AG09319 (cell line): ENCODE data around the gene CNTNAP5.

ENCODE experiments used
- DNase-seq: peaks from one replicate; pipeline ENCODE4 v3.0.0-alpha.2; 2010; ENCODE audit warnings: low read depth; ENCODE audit errors: extremely low read depth
- TF ChIP-seq, protein P1 (sequence below): IDR thresholded peaks from 2 replicates; pipeline ENCODE4 v1.5.1; 2011; ENCODE audit warnings: low read depth, mild to moderate bottlenecking, inconsistent platforms, low read length, moderate library complexity

CNTNAP5 gene

DNA sequence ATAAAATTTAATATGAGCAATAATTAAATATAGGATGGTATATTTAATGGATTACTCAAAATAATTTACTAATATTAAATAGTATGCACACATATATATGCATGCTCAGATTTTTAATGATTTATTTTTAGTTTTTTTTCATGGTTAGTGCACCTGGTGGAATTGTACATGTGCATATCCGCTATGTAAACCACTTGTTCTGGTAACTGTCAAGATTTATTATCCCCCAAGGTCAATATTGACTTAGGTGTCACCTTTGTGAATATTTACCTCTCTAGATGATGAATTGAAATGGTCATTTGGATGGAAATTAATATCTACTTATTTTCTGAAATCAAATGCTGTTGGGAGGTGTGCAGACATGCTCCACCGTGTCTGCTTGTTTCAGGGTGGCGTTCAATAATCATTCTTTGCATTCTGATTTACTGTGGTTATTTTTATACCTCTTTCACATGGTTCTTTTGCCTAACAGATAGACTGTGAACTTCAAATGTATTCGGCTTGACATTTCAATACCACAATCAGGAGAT lies 14.7 kb downstream of the CNTNAP5 start:
- no peak for DNase-seq
- TF ChIP-seq, protein P1, sequence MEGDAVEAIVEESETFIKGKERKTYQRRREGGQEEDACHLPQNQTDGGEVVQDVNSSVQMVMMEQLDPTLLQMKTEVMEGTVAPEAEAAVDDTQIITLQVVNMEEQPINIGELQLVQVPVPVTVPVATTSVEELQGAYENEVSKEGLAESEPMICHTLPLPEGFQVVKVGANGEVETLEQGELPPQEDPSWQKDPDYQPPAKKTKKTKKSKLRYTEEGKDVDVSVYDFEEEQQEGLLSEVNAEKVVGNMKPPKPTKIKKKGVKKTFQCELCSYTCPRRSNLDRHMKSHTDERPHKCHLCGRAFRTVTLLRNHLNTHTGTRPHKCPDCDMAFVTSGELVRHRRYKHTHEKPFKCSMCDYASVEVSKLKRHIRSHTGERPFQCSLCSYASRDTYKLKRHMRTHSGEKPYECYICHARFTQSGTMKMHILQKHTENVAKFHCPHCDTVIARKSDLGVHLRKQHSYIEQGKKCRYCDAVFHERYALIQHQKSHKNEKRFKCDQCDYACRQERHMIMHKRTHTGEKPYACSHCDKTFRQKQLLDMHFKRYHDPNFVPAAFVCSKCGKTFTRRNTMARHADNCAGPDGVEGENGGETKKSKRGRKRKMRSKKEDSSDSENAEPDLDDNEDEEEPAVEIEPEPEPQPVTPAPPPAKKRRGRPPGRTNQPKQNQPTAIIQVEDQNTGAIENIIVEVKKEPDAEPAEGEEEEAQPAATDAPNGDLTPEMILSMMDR: no peak

DNA sequence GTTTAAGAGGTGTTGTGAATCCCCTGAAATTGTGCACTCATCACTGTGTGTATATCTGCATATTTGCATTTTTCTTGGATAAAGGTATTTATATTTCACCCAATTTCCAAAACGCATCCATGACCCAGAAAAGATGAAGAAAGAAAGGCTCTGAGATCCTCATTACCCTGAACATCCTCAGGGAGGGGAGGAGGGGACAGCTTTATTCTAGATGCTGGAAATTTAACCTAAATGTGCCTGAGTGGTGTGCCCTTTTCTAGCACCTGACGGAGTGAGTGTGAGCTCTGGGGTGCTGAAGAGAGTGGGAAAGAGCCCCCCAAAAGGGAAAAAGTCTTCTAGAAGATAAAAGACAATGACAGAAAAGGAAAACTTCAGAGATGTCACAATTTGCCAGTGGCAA lies 20.8 kb downstream of the CNTNAP5 start:
- DNase-seq: no peak
- TF ChIP-seq, protein P1: no peak

DNA sequence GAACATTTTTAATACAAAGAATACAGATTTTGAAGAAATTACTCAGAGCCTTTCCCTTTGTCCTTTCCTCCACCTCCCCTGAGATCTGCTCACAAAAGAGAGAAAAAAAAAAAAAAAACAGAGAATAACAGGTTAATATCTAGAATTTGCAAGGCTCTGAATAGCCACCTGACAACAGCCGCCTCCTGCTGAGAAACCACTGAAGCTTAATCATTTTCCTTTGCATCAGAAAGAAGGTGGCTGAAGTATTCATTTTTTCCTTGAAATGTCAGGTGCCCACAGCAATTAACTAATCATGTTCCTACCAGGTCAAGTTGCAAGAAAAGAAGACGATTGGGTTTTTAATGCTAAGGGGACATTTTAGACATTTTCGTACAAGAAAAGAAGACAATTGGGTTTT lies 21.2 kb downstream of the CNTNAP5 start:
- TF ChIP-seq, protein P1: no peak
- no peak for DNase-seq

DNA sequence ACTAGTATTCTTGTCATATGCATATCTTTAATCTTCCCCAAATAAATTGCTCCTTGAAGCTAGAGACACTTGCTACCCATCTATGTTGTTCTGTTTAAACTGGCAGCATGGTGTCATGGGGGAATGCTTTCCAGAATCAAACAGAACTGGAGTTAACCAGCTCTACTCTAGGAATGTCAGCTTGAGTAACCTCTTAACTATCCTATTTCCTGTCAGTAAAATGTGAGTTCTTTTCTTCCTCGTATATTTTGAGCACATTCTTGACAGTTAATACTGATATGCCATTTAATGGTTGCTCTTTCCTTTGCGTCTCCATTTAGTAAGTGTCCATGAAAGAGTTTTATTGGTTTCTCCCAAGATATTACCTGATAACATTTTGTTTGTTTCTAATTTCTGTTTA lies 23.0 kb downstream of the CNTNAP5 start:
- TF ChIP-seq, protein P1: no peak
- no peak for DNase-seq

DNA sequence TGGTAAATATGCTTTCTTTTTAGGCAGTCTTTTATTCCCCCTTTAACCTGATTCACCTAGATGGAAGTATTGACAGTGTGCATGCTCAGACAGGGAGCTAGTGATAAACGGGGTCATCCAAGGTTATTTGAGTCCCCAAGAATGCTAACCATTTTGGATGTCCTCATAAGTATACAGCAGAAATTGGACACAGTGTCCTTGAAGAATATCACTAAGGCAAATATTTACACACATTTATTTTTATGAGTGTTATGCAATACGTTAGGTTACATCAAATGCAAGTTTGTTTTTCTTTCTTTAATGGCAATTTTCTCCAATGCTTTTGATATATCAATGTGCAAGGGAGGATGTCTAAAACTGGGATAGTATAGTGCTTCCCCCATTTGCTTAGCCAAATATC lies 23.6 kb downstream of the CNTNAP5 start:
- TF ChIP-seq, protein P1: no peak
- DNase-seq: no peak

DNA sequence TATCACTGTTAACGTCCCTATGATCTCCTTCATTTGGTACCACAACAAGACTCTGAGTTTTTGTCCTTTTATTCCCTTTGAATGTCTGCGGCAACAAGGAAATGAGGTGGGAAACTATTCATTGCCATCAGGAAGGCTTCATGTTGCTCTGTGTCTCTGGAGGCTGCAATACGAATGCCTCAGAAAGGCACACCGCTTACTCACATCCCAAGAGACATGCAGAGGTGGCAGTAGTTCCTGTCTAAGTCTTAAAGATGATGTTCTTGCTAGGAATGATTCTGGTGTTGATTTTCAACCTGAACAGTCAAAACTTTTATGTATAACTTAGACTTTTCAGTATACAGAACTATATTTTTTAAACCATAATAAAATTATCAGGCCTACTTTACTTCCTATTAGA lies 24.0 kb downstream of the CNTNAP5 start:
- DNase-seq: no peak
- TF ChIP-seq, protein P1: no peak

DNA sequence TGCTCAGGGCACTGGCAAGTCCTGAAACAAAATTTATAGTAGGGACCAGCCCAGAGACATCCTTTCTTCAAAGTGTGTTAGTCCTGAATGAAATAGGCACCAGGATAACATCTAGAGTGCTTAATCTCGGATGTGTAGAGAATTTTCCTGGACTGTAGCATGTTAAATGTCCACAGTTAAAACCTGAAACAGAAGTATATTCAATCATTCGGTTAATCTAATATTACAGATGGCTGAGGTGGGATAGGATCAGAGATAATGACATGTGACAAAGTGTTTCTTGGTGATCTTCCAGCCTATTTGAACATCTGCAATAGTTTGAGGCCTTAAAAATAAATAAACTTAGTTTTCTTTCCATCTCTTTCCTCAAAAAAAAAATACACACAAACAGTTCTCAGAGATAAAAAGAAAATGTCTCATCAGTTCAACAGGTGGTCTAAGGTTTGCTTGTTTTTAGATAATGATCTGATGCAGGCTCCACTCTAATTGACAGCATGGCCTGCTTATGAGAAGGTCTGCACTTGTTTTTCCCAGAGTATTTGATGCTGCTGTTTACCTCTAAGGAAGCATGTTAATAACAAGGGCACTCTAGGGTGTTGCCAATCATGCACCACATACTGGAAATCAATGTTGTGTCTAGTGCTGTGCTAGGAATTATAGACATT lies 25.9 kb downstream of the CNTNAP5 start:
- no peak for DNase-seq

More for the DNA sequence above, 25.9 kb downstream of the CNTNAP5 start:
- TF ChIP-seq, protein P1: no peak
